Inflammatory macrophage treated with lipopolysaccharide for 1 hour (primary cell): Measurements from ENCODE around the gene DOLK.
A peak's percentile ranks its signal among the peaks of the same experiment; 100 is the strongest.

Experiments used
- DNase-seq, 2 donors: peaks; one replicate each; pipeline ENCODE4 v3.0.0-alpha.2; 2020 to 2022

DOLK gene

GRCh38 chr9:128929560-128929959 is 17.8 kb downstream of the DOLK start:
- no peak for DNase-seq

GRCh38 chr9:128928624-128929023 is 18.8 kb downstream of the DOLK start:
- DNase-seq: no peak

- DNase-seq: peak in 1 of 2 donors; percentile 50
Observed at GRCh38 chr9:128927731-128928411, 19.5 kb downstream of the DOLK start.

GRCh38 chr9:128923493-128923883 is 23.9 kb downstream of the DOLK start:
- no peak for DNase-seq

- DNase-seq: no peak
Observed at GRCh38 chr9:128921881-128922763, 25.3 kb downstream of the DOLK start.

GRCh38 chr9:128920381-128921058 is 26.9 kb downstream of the DOLK start, which contains the start of gene PHYHD1:
Gene PHYHD1, plus strand, starts transcription at chr9:128920982. Its CDS starts 1,342 bp downstream, at chr9:128922324.
- DNase-seq: no peak

GRCh38 chr9:128919402-128920089 is 27.9 kb downstream of the DOLK start:
- DNase-seq: peak in 1 of 2 donors; percentile 32

- DNase-seq: no peak
Observed at GRCh38 chr9:128918921-128919320, 28.5 kb downstream of the DOLK start.

GRCh38 chr9:128917151-128917849 is 30.1 kb downstream of the DOLK start:
- no peak for DNase-seq

GRCh38 chr9:128916745-128917144 is 30.7 kb downstream of the DOLK start:
- no peak for DNase-seq

- DNase-seq: no peak
Observed at GRCh38 chr9:128916204-128916603, 31.2 kb downstream of the DOLK start.

GRCh38 chr9:128913995-128914772 is 33.2 kb downstream of the DOLK start:
- DNase-seq: no peak

GRCh38 chr9:128913048-128913900 is 34.1 kb downstream of the DOLK start:
- no peak for DNase-seq

- peak; percentile 40 to 80 for DNase-seq
Observed at GRCh38 chr9:128912270-128912853, 35.0 kb downstream of the DOLK start.

GRCh38 chr9:128911529-128912035 is 35.8 kb downstream of the DOLK start:
- peak in 1 of 2 donors; percentile 52 for DNase-seq

GRCh38 chr9:128910906-128911305 is 36.5 kb downstream of the DOLK start:
- DNase-seq: no peak

GRCh38 chr9:128909859-128910258 is 37.5 kb downstream of the DOLK start:
- no peak for DNase-seq

GRCh38 chr9:128908372-128908771 is 39.0 kb downstream of the DOLK start:
- no peak for DNase-seq

GRCh38 chr9:128906741-128907140 is 40.7 kb downstream of the DOLK start:
- no peak for DNase-seq

GRCh38 chr9:128905964-128906363 is 41.4 kb downstream of the DOLK start:
- DNase-seq: no peak
